ENCODE results near the gene TPM2. TPM values are rescaled to one million over a fixed set of nuclear protein-coding genes. Genes with fewer than 3 reads are reported as not detected.
A peak's percentile ranks its signal among the peaks of the same experiment; 100 is the strongest.

Gene TPM2
- total and polyA plus RNA-seq, 10 of the 15 experiments (the other 5 are each of a cell fraction or from before 2014, with no cell fraction given) = 0.11 to 9.3 (median 1.1) TPM

DNA sequence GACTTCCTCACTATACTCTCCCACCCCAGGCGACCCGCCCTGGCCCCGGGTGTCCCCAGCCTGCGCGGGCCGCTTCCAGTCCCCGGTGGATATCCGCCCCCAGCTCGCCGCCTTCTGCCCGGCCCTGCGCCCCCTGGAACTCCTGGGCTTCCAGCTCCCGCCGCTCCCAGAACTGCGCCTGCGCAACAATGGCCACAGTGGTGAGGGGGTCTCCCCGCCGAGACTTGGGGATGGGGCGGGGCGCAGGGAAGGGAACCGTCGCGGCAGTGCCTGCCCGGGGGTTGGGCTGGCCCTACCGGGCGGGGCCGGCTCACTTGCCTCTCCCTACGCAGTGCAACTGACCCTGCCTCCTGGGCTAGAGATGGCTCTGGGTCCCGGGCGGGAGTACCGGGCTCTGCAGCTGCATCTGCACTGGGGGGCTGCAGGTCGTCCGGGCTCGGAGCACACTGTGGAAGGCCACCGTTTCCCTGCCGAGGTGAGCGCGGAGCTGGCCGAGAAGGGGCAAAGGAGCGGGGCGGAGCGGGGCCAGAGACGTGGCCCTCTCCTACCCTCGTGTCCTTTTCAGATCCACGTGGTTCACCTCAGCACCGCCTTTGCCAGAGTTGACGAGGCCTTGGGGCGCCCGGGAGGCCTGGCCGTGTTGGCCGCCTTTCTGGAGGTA is 13.9 kb downstream of the TPM2 start (continued):
- TF ChIP-seq, protein P1, sequence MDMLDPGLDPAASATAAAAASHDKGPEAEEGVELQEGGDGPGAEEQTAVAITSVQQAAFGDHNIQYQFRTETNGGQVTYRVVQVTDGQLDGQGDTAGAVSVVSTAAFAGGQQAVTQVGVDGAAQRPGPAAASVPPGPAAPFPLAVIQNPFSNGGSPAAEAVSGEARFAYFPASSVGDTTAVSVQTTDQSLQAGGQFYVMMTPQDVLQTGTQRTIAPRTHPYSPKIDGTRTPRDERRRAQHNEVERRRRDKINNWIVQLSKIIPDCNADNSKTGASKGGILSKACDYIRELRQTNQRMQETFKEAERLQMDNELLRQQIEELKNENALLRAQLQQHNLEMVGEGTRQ (IDR thresholded peaks at IDR 0.05; ENCODE audit: borderline replicate concordance, low read depth, low read length) = no peak
- no peak for TF ChIP-seq BCL11A (IDR thresholded peaks at IDR 0.05; ENCODE audit: low read depth, low read length)
- TF ChIP-seq HDGF (IDR thresholded peaks at IDR 0.05) = no peak

DNA sequence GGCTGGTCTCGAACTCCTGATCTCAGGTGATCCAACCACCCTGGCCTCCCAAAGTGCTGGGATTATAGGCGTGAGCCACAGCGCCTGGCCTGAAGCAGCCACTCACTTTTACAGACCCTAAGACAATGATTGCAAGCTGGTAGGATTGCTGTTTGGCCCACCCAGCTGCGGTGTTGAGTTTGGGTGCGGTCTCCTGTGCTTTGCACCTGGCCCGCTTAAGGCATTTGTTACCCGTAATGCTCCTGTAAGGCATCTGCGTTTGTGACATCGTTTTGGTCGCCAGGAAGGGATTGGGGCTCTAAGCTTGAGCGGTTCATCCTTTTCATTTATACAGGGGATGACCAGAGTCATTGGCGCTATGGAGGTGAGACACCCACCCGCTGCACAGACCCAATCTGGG is 14.5 kb downstream of the TPM2 start:
- Histone ChIP-seq H3K36me3 (ENCODE audit: control insufficient read depth in 2 of 2, insufficient read depth in 2 of 2, low read length in 1 of 2) (no peaks in the 10 kb centered on the region), H4K20me1 (ENCODE audit: control insufficient read depth, insufficient read depth) (no peaks in the 10 kb centered on the region), H3K27me3 (replicated peaks in 1 of 2; ENCODE audit: control insufficient read depth in 2 of 2, insufficient read depth in 2 of 2, low read length in 1 of 2) (peaks cover 3 to 7% of the 10 kb centered on the region in 2 experiments), H3K9ac (ENCODE audit: control insufficient read depth, insufficient read depth, low read length) (no peak overlapping the region), H2AFZ (ENCODE audit: control insufficient read depth, low read depth, low read length) (no peak overlapping the region), H3K9me3 (replicated peaks; ENCODE audit: control insufficient read depth, insufficient read depth, low read length) (no peaks in the 10 kb centered on the region), H3K27ac (ENCODE audit: control insufficient read depth, insufficient read depth) (no peak overlapping the region), H3K4me2 (ENCODE audit: control insufficient read depth, insufficient read depth) (peak overlapping the region; percentile 69; the same call in 1 of the 2 replicates), H3K4me1 (ENCODE audit: control insufficient read depth, insufficient read depth, low read length) (peaks cover 3% of the 10 kb centered on the region), H3K4me3 (0 out of 2 replicates have a peak overlapping the region, but pooled peaks have one; percentile 22), H3K79me2 (ENCODE audit: control insufficient read depth, insufficient read depth, low read length) (no peaks in the 10 kb centered on the region)
- FAIRE-seq (no peak), DNase-seq (ENCODE audit: low read depth, low spot score) (no peak), ATAC-seq (no peak; the same call in 2 of the 3 replicates)
- RAD21 ChIA-PET (ENCODE audit: unreplicated experiment) = interaction anchor here (0.9 to 1.1 kb wide), 2 partner anchors 21 to 1272 kb away, joined by 3 to 4 read pairs; no protein-coding TSS in a partner anchor
- in situ Hi-C loops (cut with MboI) (no loop called here), intact Hi-C loops (cut with micrococcal nuclease; ENCODE audit: unreplicated experiment) (no loop called here)
- BruUV-seq (replicated peaks) = no TSS peak
- WGBS (ENCODE audit: insufficient coverage, insufficient replicate concordance, low lambda C conversion rate, missing lambda C conversion rate) = 44% methylated on average over 13 of the region's 13 CpGs
- SMC1A ChIA-PET (ENCODE audit: uncharacterized antibody, unreplicated experiment) = interaction anchor here (0.9 to 1.7 kb wide), 3 partner anchors 10 to 17 kb away, joined by 3 to 4 read pairs (median 3); no protein-coding TSS in a partner anchor
- TF ChIP-seq MLLT1 (IDR thresholded peaks at IDR 0.05) (0 out of 2 replicates have a peak, but pooled peaks have one; percentile 23), NR2C1 (IDR thresholded peaks at IDR 0.05) (no peak), NR2C2 (IDR thresholded peaks at IDR 0.05; ENCODE audit: borderline replicate concordance, control insufficient read depth, insufficient read length, low read depth) (no peak)
- POLR2A ChIA-PET = interaction anchor here (1.1 to 1.9 kb wide), 2 partner anchors 10 to 17 kb away, joined by 3 to 11 read pairs; partner anchors contain the start of genes ARHGEF39, CCDC107 and RMRP
- CTCF ChIA-PET = interaction anchor here (0.7 to 2.5 kb wide), 8 partner anchors 9 to 52 kb away, joined by 3 to 9 read pairs (median 4); partner anchors contain the start of gene ARHGEF39
